ENCODE results near the gene FHL2.

Gene FHL2

DNA sequence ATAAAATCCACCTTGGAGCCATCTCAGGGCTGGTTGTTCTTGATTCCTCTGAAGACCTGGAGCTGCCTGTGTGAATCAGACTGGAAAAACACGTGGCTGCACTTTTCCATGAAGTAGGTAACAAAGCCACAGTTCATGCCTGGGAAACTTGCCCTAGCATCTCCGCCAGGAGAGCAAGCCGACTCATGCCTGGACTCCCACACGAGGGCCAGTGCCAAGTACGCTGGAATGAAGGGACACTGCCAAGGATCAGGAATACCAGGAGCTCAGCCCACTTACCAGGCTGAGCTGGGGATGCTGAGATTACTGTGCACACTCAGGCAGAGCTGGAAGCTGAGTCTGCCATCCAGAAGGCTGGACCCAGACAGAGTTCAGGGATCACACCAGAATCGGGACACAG, 10.9 kb upstream of the FHL2 start:
- Histone ChIP-seq H3K27me3 (ENCODE audit: insufficient read depth, poor library complexity, severe bottlenecking) (no peaks in the 10 kb centered on the region), H3K27ac (ENCODE audit: poor library complexity, severe bottlenecking) (peak overlapping the region; percentile 89), H3K9me3 (ENCODE audit: severe bottlenecking) (no peaks in the 10 kb centered on the region), H3K4me3 (ENCODE audit: severe bottlenecking) (no peak overlapping the region), H3K36me3 (ENCODE audit: low read depth) (no peaks in the 10 kb centered on the region), H3K4me1 (ENCODE audit: insufficient read depth, poor library complexity, severe bottlenecking) (peaks cover 33% of the 10 kb centered on the region)
- DNase-seq (ENCODE audit: low spot score) = peak; percentile 95
- peak; percentile 91 for ATAC-seq (ENCODE audit: low read depth)
- TF ChIP-seq, protein P1, sequence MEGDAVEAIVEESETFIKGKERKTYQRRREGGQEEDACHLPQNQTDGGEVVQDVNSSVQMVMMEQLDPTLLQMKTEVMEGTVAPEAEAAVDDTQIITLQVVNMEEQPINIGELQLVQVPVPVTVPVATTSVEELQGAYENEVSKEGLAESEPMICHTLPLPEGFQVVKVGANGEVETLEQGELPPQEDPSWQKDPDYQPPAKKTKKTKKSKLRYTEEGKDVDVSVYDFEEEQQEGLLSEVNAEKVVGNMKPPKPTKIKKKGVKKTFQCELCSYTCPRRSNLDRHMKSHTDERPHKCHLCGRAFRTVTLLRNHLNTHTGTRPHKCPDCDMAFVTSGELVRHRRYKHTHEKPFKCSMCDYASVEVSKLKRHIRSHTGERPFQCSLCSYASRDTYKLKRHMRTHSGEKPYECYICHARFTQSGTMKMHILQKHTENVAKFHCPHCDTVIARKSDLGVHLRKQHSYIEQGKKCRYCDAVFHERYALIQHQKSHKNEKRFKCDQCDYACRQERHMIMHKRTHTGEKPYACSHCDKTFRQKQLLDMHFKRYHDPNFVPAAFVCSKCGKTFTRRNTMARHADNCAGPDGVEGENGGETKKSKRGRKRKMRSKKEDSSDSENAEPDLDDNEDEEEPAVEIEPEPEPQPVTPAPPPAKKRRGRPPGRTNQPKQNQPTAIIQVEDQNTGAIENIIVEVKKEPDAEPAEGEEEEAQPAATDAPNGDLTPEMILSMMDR (IDR thresholded peaks at IDR 0.05; ENCODE audit: poor library complexity, severe bottlenecking) = no peak

DNA sequence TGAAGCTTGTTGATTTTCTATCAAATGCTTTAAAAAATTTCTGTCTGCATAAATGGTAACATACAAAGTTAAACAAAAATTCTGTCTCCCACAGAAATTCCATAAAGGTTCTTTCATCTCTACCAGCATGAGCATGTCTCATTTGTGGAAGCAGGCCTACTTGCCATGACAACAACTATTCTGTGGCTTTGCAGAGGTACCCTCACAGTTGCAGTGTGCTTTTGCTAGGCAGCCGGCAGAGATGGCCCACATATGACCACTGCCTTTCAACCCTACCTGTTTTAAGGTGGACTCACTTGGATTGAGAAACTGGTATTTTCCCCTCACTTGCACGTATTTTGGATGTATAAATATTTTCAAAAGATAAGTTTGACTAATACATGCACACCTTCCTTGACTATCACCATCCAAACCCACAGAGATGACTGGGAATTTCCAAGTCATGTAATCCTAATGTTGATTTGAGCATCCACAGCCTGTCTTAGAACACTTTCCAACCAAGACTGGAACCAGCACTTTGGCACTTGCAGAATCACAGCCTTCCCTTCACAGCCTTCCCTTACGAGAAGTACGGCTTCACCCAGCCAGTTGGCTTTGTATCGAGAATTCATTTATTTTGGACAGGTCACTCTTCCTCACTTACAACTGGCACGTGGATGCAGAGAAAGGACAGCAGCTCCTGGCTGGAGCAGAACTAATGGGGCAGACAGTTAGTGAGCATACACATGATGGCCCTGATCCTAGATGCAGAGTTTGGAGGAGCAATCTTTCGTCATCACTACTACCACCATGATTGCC, 9.3 kb upstream of the FHL2 start:
- Histone ChIP-seq H3K27ac (ENCODE audit: poor library complexity, severe bottlenecking) (no peak overlapping the region), H3K9me3 (ENCODE audit: severe bottlenecking) (no peaks in the 10 kb centered on the region), H3K27me3 (ENCODE audit: insufficient read depth, poor library complexity, severe bottlenecking) (no peaks in the 10 kb centered on the region), H3K4me3 (ENCODE audit: severe bottlenecking) (no peak overlapping the region), H3K4me1 (ENCODE audit: insufficient read depth, poor library complexity, severe bottlenecking) (peaks cover 45% of the 10 kb centered on the region), H3K36me3 (ENCODE audit: low read depth) (no peaks in the 10 kb centered on the region)
- no peak for ATAC-seq (ENCODE audit: low read depth)
- TF ChIP-seq, protein P1 (IDR thresholded peaks at IDR 0.05; ENCODE audit: poor library complexity, severe bottlenecking) = no peak
- no peak for DNase-seq (ENCODE audit: low spot score)

DNA sequence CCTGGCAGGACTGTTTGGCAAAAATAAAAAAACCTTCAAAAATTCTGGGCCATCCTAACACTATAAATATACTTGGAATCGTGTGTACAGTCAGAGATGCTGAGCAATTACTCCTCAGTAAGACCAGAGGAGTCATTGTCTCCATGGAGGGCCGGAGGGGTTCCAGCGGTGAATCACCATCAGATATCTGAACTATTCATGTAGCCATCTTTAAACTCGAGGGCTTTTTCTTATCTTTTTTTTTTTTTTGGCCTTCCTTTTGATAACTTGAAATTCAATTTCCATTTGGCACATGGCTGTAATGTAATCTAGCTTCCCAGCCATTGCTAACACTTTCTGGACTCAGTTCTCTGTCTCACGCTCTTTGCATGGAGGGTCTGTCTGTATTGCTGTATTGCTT, 7.4 kb upstream of the FHL2 start:
- H3K9me3 ChIP-seq (ENCODE audit: severe bottlenecking) = no peaks in the 10 kb centered on the region
- H3K4me3 ChIP-seq (ENCODE audit: severe bottlenecking) = no peak overlapping the region
- H3K4me1 ChIP-seq (ENCODE audit: insufficient read depth, poor library complexity, severe bottlenecking) = peaks cover 48% of the 10 kb centered on the region
- no peak for ATAC-seq (ENCODE audit: low read depth)
- no peaks in the 10 kb centered on the region for H3K36me3 ChIP-seq (ENCODE audit: low read depth)
- no peaks in the 10 kb centered on the region for H3K27me3 ChIP-seq (ENCODE audit: insufficient read depth, poor library complexity, severe bottlenecking)
- H3K27ac ChIP-seq (ENCODE audit: poor library complexity, severe bottlenecking) = peak overlapping the region; percentile 100
- TF ChIP-seq, protein P1 (IDR thresholded peaks at IDR 0.05; ENCODE audit: poor library complexity, severe bottlenecking) = no peak
- no peak for DNase-seq (ENCODE audit: low spot score)

DNA sequence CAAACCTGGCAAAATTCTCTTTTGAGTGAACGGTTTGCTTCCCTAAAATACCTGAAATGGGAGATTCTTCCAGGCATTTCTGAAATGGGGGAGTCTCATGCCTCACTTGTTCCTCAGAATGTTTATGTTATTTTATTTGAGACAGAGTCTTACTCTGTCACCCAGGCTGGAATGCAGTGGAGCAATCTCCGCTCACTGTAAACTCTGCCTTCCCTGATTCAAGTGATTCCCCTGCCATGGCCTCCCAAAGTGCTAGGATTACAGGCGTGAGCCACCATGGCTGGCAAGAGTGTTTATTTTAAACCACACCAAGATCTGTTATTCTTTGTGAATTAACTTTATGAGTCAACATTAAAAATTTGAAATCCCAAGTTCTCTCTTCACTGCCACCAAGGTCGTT, 6.4 kb upstream of the FHL2 start:
- Histone ChIP-seq H3K4me3 (ENCODE audit: severe bottlenecking) (no peak overlapping the region), H3K4me1 (ENCODE audit: insufficient read depth, poor library complexity, severe bottlenecking) (peaks cover 39% of the 10 kb centered on the region), H3K9me3 (ENCODE audit: severe bottlenecking) (no peaks in the 10 kb centered on the region), H3K27me3 (ENCODE audit: insufficient read depth, poor library complexity, severe bottlenecking) (no peaks in the 10 kb centered on the region), H3K27ac (ENCODE audit: poor library complexity, severe bottlenecking) (peak overlapping the region; percentile 100), H3K36me3 (ENCODE audit: low read depth) (no peaks in the 10 kb centered on the region)
- DNase-seq (ENCODE audit: low spot score) (no peak), ATAC-seq (ENCODE audit: low read depth) (no peak)
- TF ChIP-seq, protein P1 (IDR thresholded peaks at IDR 0.05; ENCODE audit: poor library complexity, severe bottlenecking) = no peak

DNA sequence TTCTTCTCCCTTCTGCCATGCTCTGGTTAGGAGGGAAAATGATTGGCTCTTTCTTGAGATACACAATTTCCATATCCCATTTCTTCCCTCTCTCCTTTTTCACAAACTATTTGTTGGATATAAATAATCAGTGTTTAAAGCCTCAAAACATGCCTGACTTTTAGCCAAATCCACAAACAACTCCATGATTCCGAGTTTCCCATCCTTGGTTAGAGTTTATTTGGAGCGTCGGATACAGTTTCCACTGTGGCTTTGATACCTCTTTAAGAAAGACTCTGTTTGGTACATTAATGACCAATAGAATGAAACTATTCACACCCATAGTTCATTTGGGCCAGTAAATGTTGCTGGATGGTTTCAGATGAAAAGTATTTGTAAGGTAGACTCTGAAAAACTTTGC, 5.9 kb upstream of the FHL2 start:
- peak overlapping the region; percentile 100 for H3K27ac ChIP-seq (ENCODE audit: poor library complexity, severe bottlenecking)
- no peaks in the 10 kb centered on the region for H3K27me3 ChIP-seq (ENCODE audit: insufficient read depth, poor library complexity, severe bottlenecking)
- ATAC-seq (ENCODE audit: low read depth) = no peak
- H3K36me3 ChIP-seq (ENCODE audit: low read depth) = no peaks in the 10 kb centered on the region
- no peak for DNase-seq (ENCODE audit: low spot score)
- peaks cover 34% of the 10 kb centered on the region for H3K4me1 ChIP-seq (ENCODE audit: insufficient read depth, poor library complexity, severe bottlenecking)
- no peak overlapping the region for H3K4me3 ChIP-seq (ENCODE audit: severe bottlenecking)
- TF ChIP-seq, protein P1 (IDR thresholded peaks at IDR 0.05; ENCODE audit: poor library complexity, severe bottlenecking) = no peak
- H3K9me3 ChIP-seq (ENCODE audit: severe bottlenecking) = no peaks in the 10 kb centered on the region
